Measurements from ENCODE around the gene PNO1. TPM values are rescaled to one million over a fixed set of nuclear protein-coding genes. Genes with fewer than 3 reads are reported as not detected.

Gene PNO1
- total and polyA plus RNA-seq, 2 experiments from 2014 or later = 14.5 to 23.3 TPM

DNA sequence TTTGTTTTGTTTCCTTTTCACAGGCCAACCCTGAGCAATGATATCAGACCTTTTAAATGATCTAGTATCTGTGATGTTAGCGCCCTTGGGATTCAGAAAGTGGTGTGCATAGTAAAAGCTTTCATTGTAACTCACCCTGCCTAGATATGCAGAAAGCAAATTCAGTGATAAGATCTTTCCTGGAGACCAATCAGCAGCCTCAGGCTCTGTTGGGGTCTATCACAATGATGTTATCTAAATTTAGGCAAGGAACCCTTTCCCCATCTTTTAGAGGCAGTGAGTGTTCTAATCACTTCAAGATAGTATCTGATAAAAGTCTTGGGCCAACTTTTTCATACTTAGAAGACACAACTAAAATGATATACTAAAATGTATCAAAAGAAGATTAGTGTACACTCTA is 23.6 kb upstream of the PNO1 start:
- no peaks in the 10 kb centered on the region for H3K9me3 ChIP-seq (ENCODE audit: low read depth)
- TF ChIP-seq EZH2 (IDR thresholded peaks at IDR 0.05; ENCODE audit: insufficient read depth, poor library complexity, severe bottlenecking) = no peak
- TF ChIP-seq EZH2phosphoT487 (IDR thresholded peaks at IDR 0.05; ENCODE audit: insufficient read depth, low read depth) = no peak
- WGBS, 2 experiments (ENCODE audit: low coverage in 1 of 2, low lambda C conversion rate in 2 of 2, missing lambda C conversion rate in 2 of 2) = 93 to 98% methylated on average over 1 of the region's 1 CpG

DNA sequence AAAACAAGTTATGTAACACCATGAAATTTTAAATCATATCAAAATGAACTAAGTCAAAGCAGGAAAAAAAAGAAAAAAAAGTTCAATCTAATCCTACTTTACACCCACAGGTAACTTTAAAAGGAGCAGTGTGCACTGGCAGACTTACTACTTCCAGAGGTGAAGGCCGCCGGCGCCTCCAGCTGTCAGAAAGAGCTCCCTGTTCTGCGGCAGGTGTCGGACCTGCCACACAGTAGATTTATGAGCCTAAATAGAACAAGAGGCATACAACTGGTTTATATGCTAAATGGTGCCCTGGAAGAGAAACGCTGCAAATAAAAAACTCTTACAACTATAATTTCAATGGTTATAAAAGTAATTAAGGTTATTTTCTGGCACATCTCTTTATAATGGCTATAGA is 23.1 kb upstream of the PNO1 start:
- H2AFZ ChIP-seq = no peak overlapping the region
- no peak overlapping the region for H3K4me3 ChIP-seq
- no peak overlapping the region for H3K27ac ChIP-seq
- H3K4me2 ChIP-seq (ENCODE audit: unreplicated experiment) = no peak overlapping the region
- no peaks in the 10 kb centered on the region for H3K79me2 ChIP-seq (ENCODE audit: insufficient read depth)
- WGBS, 2 experiments (ENCODE audit: low coverage in 1 of 2, low lambda C conversion rate in 2 of 2, missing lambda C conversion rate in 2 of 2) = 97 to 100% methylated on average over 6 of the region's 6 CpGs
- no peaks in the 10 kb centered on the region for H4K20me1 ChIP-seq (ENCODE audit: insufficient read depth)
- H3F3A ChIP-seq (ENCODE audit: insufficient read depth) = no peaks in the 10 kb centered on the region
- no peak for DNase-seq
- H3K9ac ChIP-seq = no peak overlapping the region
- H3K36me3 ChIP-seq (ENCODE audit: low read depth) = peaks cover 4% of the 10 kb centered on the region; the same call in 1 of the 2 replicates
- no peaks in the 10 kb centered on the region for H3K9me3 ChIP-seq (ENCODE audit: low read depth)
- no peaks in the 10 kb centered on the region for H3K9me2 ChIP-seq (ENCODE audit: insufficient read depth)
- H3K27me3 ChIP-seq (replicated peaks; ENCODE audit: insufficient read depth) = no peaks in the 10 kb centered on the region
- TF ChIP-seq EZH2phosphoT487 (IDR thresholded peaks at IDR 0.05; ENCODE audit: insufficient read depth, low read depth) = no peak
- no peak for TF ChIP-seq EZH2 (IDR thresholded peaks at IDR 0.05; ENCODE audit: insufficient read depth, poor library complexity, severe bottlenecking)
- no peaks in the 10 kb centered on the region for H3K4me1 ChIP-seq (ENCODE audit: insufficient read depth)
- in situ Hi-C loops (cut with MboI) = no loop called here

More for the DNA sequence above, 23.6 kb upstream of the PNO1 start:
- in situ Hi-C loops (cut with MboI) = no loop called here
- Histone ChIP-seq H3K4me2 (ENCODE audit: unreplicated experiment) (no peak overlapping the region), H3K36me3 (ENCODE audit: low read depth) (peaks cover 4% of the 10 kb centered on the region; the same call in 1 of the 2 replicates), H3K4me1 (ENCODE audit: insufficient read depth) (no peaks in the 10 kb centered on the region), H3K9me2 (ENCODE audit: insufficient read depth) (no peaks in the 10 kb centered on the region), H3K27me3 (replicated peaks; ENCODE audit: insufficient read depth) (no peaks in the 10 kb centered on the region), H3K27ac (no peak overlapping the region), H2AFZ (no peak overlapping the region), H3K79me2 (ENCODE audit: insufficient read depth) (no peaks in the 10 kb centered on the region), H3K9ac (no peak overlapping the region), H3F3A (ENCODE audit: insufficient read depth) (no peaks in the 10 kb centered on the region), H4K20me1 (ENCODE audit: insufficient read depth) (no peaks in the 10 kb centered on the region), H3K4me3 (no peak overlapping the region)
- no peak for DNase-seq

DNA sequence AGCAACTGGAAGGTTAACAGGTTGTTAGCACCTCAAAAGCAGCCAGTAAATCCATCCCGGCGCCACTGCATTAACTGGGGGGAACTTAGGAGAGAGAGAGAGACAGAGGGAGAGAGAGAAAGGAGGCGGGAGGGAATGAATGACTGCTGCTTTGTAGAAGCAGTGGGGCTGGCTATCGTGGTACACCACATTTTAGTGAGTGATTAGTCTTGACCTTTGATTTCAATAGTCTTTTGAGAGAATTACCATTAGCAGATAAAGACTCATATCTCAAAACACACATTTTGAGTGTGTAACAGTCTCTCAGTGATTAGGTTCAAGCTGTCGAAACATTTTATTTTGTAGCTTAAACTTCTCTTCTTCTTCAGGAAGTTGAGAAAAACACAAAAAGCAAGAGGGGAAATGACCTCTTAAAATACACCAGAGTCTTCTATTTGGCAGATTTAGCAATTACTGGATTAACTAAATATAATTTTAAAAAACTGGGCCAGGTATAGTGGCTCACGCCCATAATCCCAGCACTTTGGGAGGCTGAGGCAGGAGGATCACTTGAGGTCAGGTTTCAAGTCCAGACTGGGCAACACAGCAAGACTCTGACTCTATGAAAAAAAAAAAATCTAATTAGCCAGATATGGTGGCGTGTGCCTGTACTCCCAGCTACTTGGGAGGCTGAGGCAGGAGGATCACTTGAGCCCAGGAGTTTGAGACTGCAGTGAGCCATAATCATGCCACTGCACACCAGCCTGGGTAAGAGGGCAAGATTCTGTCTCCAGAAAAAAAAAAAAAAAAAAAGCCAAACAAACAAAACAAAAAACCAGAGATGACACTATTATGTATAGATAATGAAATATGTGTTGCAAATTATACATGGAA is 22.0 kb upstream of the PNO1 start:
- H3K9me3 ChIP-seq (ENCODE audit: low read depth) = no peaks in the 10 kb centered on the region
- H3K4me2 ChIP-seq (ENCODE audit: unreplicated experiment) = no peak overlapping the region
- 68 to 71% methylated on average over 7 of the region's 7 CpGs for WGBS, 2 experiments (ENCODE audit: low coverage in 1 of 2, low lambda C conversion rate in 2 of 2, missing lambda C conversion rate in 2 of 2)
- no peak overlapping the region for H3K9ac ChIP-seq
- in situ Hi-C loops (cut with MboI) = no loop called here
- peaks cover 4% of the 10 kb centered on the region; the same call in 1 of the 2 replicates for H3K36me3 ChIP-seq (ENCODE audit: low read depth)
- no peak overlapping the region for H3K27ac ChIP-seq
- H3K4me3 ChIP-seq = no peak overlapping the region
- TF ChIP-seq EZH2phosphoT487 (IDR thresholded peaks at IDR 0.05; ENCODE audit: insufficient read depth, low read depth) = no peak
- TF ChIP-seq EZH2 (IDR thresholded peaks at IDR 0.05; ENCODE audit: insufficient read depth, poor library complexity, severe bottlenecking) = no peak
- no peaks in the 10 kb centered on the region for H3F3A ChIP-seq (ENCODE audit: insufficient read depth)
- no peaks in the 10 kb centered on the region for H3K4me1 ChIP-seq (ENCODE audit: insufficient read depth)
- no peaks in the 10 kb centered on the region for H3K79me2 ChIP-seq (ENCODE audit: insufficient read depth)
- DNase-seq = no peak
- H2AFZ ChIP-seq = no peak overlapping the region
- no peaks in the 10 kb centered on the region for H3K27me3 ChIP-seq (replicated peaks; ENCODE audit: insufficient read depth)
- H3K9me2 ChIP-seq (ENCODE audit: insufficient read depth) = no peaks in the 10 kb centered on the region
- H4K20me1 ChIP-seq (ENCODE audit: insufficient read depth) = no peaks in the 10 kb centered on the region

DNA sequence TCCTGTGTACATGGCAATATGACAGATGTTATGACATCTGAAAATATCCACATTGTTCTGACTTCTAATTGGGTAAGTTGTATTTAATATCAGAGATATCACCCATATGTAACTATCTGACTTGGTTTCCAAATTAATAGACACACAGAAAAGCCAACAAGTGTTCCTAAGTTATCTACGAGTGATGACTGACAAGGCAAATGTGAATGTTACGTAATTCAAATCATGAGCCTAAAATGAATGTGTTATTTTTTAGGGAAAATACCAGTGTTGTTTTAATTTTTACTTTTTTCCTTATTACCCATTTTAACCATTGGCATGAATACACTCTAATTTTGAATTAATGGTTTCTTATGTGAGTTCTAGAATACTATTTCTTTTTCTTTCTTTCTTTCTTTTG is 15.8 kb upstream of the PNO1 start:
- Histone ChIP-seq H4K20me1 (ENCODE audit: insufficient read depth) (no peaks in the 10 kb centered on the region), H3K9ac (no peak overlapping the region), H3K9me3 (ENCODE audit: low read depth) (no peaks in the 10 kb centered on the region), H3K4me3 (no peak overlapping the region), H3K36me3 (ENCODE audit: low read depth) (no peaks in the 10 kb centered on the region), H2AFZ (no peak overlapping the region), H3K4me2 (ENCODE audit: unreplicated experiment) (no peak overlapping the region), H3K9me2 (ENCODE audit: insufficient read depth) (no peaks in the 10 kb centered on the region), H3F3A (ENCODE audit: insufficient read depth) (no peaks in the 10 kb centered on the region), H3K27ac (no peak overlapping the region), H3K27me3 (replicated peaks; ENCODE audit: insufficient read depth) (no peaks in the 10 kb centered on the region), H3K4me1 (ENCODE audit: insufficient read depth) (no peaks in the 10 kb centered on the region), H3K79me2 (ENCODE audit: insufficient read depth) (no peaks in the 10 kb centered on the region)
- no peak for DNase-seq
- TF ChIP-seq EZH2phosphoT487 (IDR thresholded peaks at IDR 0.05; ENCODE audit: insufficient read depth, low read depth) (no peak), EZH2 (IDR thresholded peaks at IDR 0.05; ENCODE audit: insufficient read depth, poor library complexity, severe bottlenecking) (no peak)
- WGBS, 2 experiments (ENCODE audit: low coverage in 1 of 2, low lambda C conversion rate in 2 of 2, missing lambda C conversion rate in 2 of 2) = 98 to 99% methylated on average over 2 of the region's 2 CpGs
- in situ Hi-C loops (cut with MboI) = no loop called here
